K562 (cell line): ENCODE data around the gene TSR3. TPM values are rescaled to one million over a fixed set of nuclear protein-coding genes. Genes with fewer than 3 reads are reported as not detected.
A peak's percentile ranks its signal among the peaks of the same experiment; 100 is the strongest.

Experiments
- CBFA2T3 ChIP-seq: fragments of 450-650 bp; IDR thresholded peaks from 2 replicates; pipeline ENCODE4 v1.6.1; 2017
- CBX5 ChIP-seq: IDR thresholded peaks from 2 replicates; pipeline ENCODE4 v1.6.1; 2014; ENCODE audit warnings: low read depth, borderline replicate concordance
- ELF2 ChIP-seq: fragments of 250-450 bp; sonication (Bioruptor Pico); IDR thresholded peaks from 2 replicates; pipeline ENCODE4 v1.5.0; 2021; ENCODE audit warnings: mild to moderate bottlenecking
- FOS ChIP-seq: IDR thresholded peaks from 3 replicates; pipeline ENCODE4 v1.6.1; 2011; ENCODE audit not compliant: insufficient read length; ENCODE audit errors: extremely low read depth
- FOXP4 ChIP-seq: sonication (generic); formaldehyde crosslinking; IDR thresholded peaks from 2 replicates; pipeline ENCODE4 v1.8.0; 2022; ENCODE audit warnings: mild to moderate bottlenecking, missing genetic modification reagents, borderline replicate concordance
- NCOA6 ChIP-seq: fragments of 450-650 bp; IDR thresholded peaks from 2 replicates; pipeline ENCODE4 v1.6.1; 2017; ENCODE audit warnings: mild to moderate bottlenecking
- POLR2AphosphoS5 ChIP-seq: IDR thresholded peaks from 2 replicates; pipeline ENCODE4 v1.6.1; 2011; ENCODE audit warnings: mild to moderate bottlenecking, low read depth, low read length, moderate library complexity; ENCODE audit not compliant: control insufficient read depth, insufficient read depth
- RBBP5 ChIP-seq: fragments of 200-600 bp; sonication (generic); IDR thresholded peaks from 2 replicates; pipeline ENCODE4 v1.6.1; 2012; ENCODE audit warnings: borderline replicate concordance, mild to moderate bottlenecking, low read length, control low read depth, inconsistent platforms; ENCODE audit not compliant: insufficient read depth, poor library complexity, severe bottlenecking
- RERE ChIP-seq: sonication (generic); formaldehyde crosslinking; IDR thresholded peaks from 2 replicates; pipeline ENCODE4 v1.8.0; 2023; ENCODE audit warnings: missing genetic modification reagents, mild to moderate bottlenecking, borderline replicate concordance
- SREBF1 ChIP-seq: fragments of 150-350 bp; IDR thresholded peaks from 2 replicates; pipeline ENCODE4 v1.6.1; 2014; ENCODE audit warnings: antibody characterized with exemption, low read depth, low read length, borderline replicate concordance
- TBL1XR1 ChIP-seq, 2 experiments: IDR thresholded peaks; 2 replicates each; pipeline ENCODE4 v1.6.1; 2012; ENCODE audit warnings: improper control_type of control experiment in 2 of 2, low read length in 2 of 2, mild to moderate bottlenecking in 1 of 2
- ZNF76 ChIP-seq: fragments of 250-450 bp; sonication (Bioruptor Pico); IDR thresholded peaks from 2 replicates; pipeline ENCODE4 v1.4.0; 2020; ENCODE audit warnings: mild to moderate bottlenecking, moderate library complexity, borderline replicate concordance
- ZZZ3 ChIP-seq: fragments of 450-650 bp; IDR thresholded peaks from 2 replicates; pipeline ENCODE4 v1.6.1; 2016; ENCODE audit warnings: antibody characterized with exemption, mild to moderate bottlenecking, moderate library complexity
- polyA plus RNA-seq, 8 experiments: library from polyadenylated mRNA; depleted of rRNA in 4 of 8; stranded (reverse) in 5 of 8; unstranded in 3 of 8; fragments of >200 nt; fragmentation: Nextera tagmentation in 2 of 8; fragmentation: Illumina TruSeq in 1 of 8; extraction: Ambion mirVana in 2 of 8; extraction: Trizol in 1 of 8; gene quantifications; 2 replicates each; pipeline versions ENCODE4 v1.2.1 to v1.2.3, GENCODE V29; 2011 to 2014; ENCODE audit warnings: inconsistent platforms in 1 of 8, missing spikeins in 1 of 8
- total RNA-seq, 7 experiments: library from RNA; depleted of rRNA in 6 of 7; stranded (reverse); fragments of >200 nt in 6 of 7; fragmentation: Illumina TruSeq in 2 of 7; extraction: Trizol in 2 of 7; gene quantifications; 2 replicates each; pipeline versions ENCODE4 v1.2.1 to v1.2.3, GENCODE V29; 2011 to 2021; ENCODE audit warnings: low replicate concordance in 1 of 7

Gene TSR3
- total and polyA plus RNA-seq, 9 of the 15 experiments (the other 6 are each of a cell fraction or from before 2014, with no cell fraction given) = 1.5 to 74.8 (median 16.5) TPM

- TF ChIP-seq SREBF1 (peak; percentile 54; the same call in 1 of the 2 replicates), RERE (CRISPR knock-in tag) (no peak), ZZZ3 (no peak), NCOA6 (no peak), ZNF76 (CRISPR knock-in tag) (peak; percentile 30; the same call in 1 of the 2 replicates), TBL1XR1 (IDR thresholded peaks at IDR 0.05; ENCODE audit: low read length in 2 of 2) (peak in 1 of 2 experiments; percentile 61; a peak in 1 of 4 replicates), POLR2AphosphoS5 (no peak), FOXP4 (no peak), FOS (peak; percentile 66), CBX5 (no peak), RBBP5 (peak; percentile 84), CBFA2T3 (no peak), ELF2 (CRISPR knock-in tag) (peak; percentile 98)
These were observed at the start of gene TSR3, which contains the start of gene GNPTG (continued) for GRCh38 chr16:1351582-1352362.
